Natural killer cell (primary cell): Measurements from ENCODE around the gene SETD3. TPM values are rescaled to one million over a fixed set of nuclear protein-coding genes. Genes with fewer than 3 reads are reported as not detected.

ENCODE experiments used
- total RNA-seq, 4 donors: library from RNA; stranded (reverse); fragments of 120-200 nt in 1 of 4; gene quantifications; one replicate each; pipeline versions ENCODE4 v1.2.3 to v1.2.4, GENCODE V29; 2013 to 2022

Gene SETD3
- total RNA-seq, 3 donors from 2014 or later (not counting 1 experiment from before 2014, with no cell fraction given), result 111 to 160 (median 137) TPM

Other genes with a start within 250 kb of the SETD3 start
- 10 to 100 TPM; 43.5 to 61.5 (median 56.2) TPM for gene BCL11B, start 208.7 kb downstream of the SETD3 start, total RNA-seq
- gene CCNK, start 550 bp upstream of the SETD3 start, total RNA-seq, result 100 to 1,000 TPM; 155 to 168 (median 165) TPM
- 1 to 10 TPM in 2 of 3 donors, under 1 TPM in 1; 0.73 to 4.3 (median 2.8) TPM for gene CCDC85C, start 123.3 kb upstream of the SETD3 start, total RNA-seq
- gene HHIPL1, start 164.3 kb upstream of the SETD3 start, total RNA-seq, result not detected
- gene CYP46A1, start 203.4 kb upstream of the SETD3 start, total RNA-seq, result under 1 TPM; 0.09 to 0.45 (median 0.09) TPM